GM12891 (cell line): ENCODE data around the gene SPG11.

Experiments
- POLR2A ChIP-seq: IDR thresholded peaks from 2 replicates; pipeline ENCODE4 v1.6.1; 2011; ENCODE audit warnings: low read depth, low read length, control low read depth
- POLR2AphosphoS5 ChIP-seq: IDR thresholded peaks from 2 replicates; pipeline ENCODE4 v1.6.1; 2011; ENCODE audit warnings: low read depth, low read length, control low read depth
- TAF1 ChIP-seq: IDR thresholded peaks from 2 replicates; pipeline ENCODE4 v1.6.1; 2011; ENCODE audit warnings: low read depth, low read length, control low read depth

DNA sequence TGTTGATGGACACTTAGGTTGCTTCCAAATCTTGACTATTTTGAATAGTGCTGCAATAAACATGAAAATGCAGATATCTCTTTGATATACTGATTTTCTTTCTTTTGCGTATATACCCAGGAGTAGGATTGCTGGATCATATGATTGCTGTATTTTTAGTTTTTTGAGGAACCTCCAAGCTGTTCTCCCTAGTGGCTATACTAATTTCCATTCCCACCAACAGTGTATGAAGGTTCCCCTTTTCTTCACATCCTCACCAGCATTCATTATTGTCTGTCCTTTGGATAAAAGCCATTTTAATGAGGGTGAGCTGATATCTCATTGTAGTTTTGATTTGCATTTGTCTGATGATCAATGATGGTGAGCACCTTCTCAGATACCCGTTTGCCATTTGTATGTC lies 35.2 kb upstream of the SPG11 start:
- TF ChIP-seq POLR2AphosphoS5 (no peak), POLR2A (no peak), TAF1 (no peak)
